ENCODE measurements around the gene TMEM106B. TPM values are rescaled to one million over a fixed set of nuclear protein-coding genes. Genes with fewer than 3 reads are reported as not detected.
A peak's percentile ranks its signal among the peaks of the same experiment; 100 is the strongest.

The TMEM106B gene
- total and polyA plus RNA-seq, 10 of the 15 experiments (the other 5 are each of a cell fraction or from before 2014, with no cell fraction given), result 3.7 to 21.2 (median 12.3) TPM

- no peak for TF ChIP-seq ZBTB11 (CRISPR knock-in tag; IDR thresholded peaks at IDR 0.05)
- no peak for TF ChIP-seq ZBTB4 (CRISPR knock-in tag; IDR thresholded peaks at IDR 0.05)
- TF ChIP-seq NR2F1 (conservative IDR thresholded peaks at IDR 0.05), result peak; percentile 84
- TF ChIP-seq MTA2 (IDR thresholded peaks at IDR 0.05; ENCODE audit: low read depth), result peak; percentile 100
- TF ChIP-seq CHD1 (IDR thresholded peaks at IDR 0.05; ENCODE audit: low read depth, low read length), result no peak
- no peak for TF ChIP-seq HDAC2 (IDR thresholded peaks at IDR 0.05)
- TF ChIP-seq, protein P1, sequence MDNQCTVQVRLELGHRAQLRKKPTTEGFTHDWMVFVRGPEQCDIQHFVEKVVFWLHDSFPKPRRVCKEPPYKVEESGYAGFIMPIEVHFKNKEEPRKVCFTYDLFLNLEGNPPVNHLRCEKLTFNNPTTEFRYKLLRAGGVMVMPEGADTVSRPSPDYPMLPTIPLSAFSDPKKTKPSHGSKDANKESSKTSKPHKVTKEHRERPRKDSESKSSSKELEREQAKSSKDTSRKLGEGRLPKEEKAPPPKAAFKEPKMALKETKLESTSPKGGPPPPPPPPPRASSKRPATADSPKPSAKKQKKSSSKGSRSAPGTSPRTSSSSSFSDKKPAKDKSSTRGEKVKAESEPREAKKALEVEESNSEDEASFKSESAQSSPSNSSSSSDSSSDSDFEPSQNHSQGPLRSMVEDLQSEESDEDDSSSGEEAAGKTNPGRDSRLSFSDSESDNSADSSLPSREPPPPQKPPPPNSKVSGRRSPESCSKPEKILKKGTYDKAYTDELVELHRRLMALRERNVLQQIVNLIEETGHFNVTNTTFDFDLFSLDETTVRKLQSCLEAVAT (IDR thresholded peaks at IDR 0.05), result peak; percentile 89
- TF ChIP-seq, protein P2, sequence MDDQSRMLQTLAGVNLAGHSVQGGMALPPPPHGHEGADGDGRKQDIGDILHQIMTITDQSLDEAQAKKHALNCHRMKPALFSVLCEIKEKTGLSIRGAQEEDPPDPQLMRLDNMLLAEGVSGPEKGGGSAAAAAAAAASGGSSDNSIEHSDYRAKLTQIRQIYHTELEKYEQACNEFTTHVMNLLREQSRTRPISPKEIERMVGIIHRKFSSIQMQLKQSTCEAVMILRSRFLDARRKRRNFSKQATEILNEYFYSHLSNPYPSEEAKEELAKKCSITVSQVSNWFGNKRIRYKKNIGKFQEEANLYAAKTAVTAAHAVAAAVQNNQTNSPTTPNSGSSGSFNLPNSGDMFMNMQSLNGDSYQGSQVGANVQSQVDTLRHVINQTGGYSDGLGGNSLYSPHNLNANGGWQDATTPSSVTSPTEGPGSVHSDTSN (IDR thresholded peaks at IDR 0.05; ENCODE audit: insufficient replicate concordance, low read depth, low read length), result no peak
- no peak for TF ChIP-seq ZNF207 (IDR thresholded peaks at IDR 0.05; ENCODE audit: borderline replicate concordance)
- TF ChIP-seq NKRF (conservative IDR thresholded peaks at IDR 0.05), result no peak
- TF ChIP-seq ZNF592 (IDR thresholded peaks at IDR 0.05), result 0 out of 2 replicates have a peak, but pooled peaks have one; percentile 61
- TF ChIP-seq ZNF274 (IDR thresholded peaks at IDR 0.05; ENCODE audit: insufficient read depth, insufficient read length), result no peak
- TF ChIP-seq STAT1 (conservative IDR thresholded peaks at IDR 0.05), result no peak
- TF ChIP-seq RB1 (IDR thresholded peaks at IDR 0.05; ENCODE audit: borderline replicate concordance), result no peak
- no peak for TF ChIP-seq FOXK2 (IDR thresholded peaks at IDR 0.05)
Measured at GRCh38 chr7:12257582-12257981, 46.5 kb downstream of the TMEM106B start (continued).
